B cell (primary cell): ENCODE data around the gene SMIM1. TPM values are rescaled to one million over a fixed set of nuclear protein-coding genes. Genes with fewer than 3 reads are reported as not detected.

Source experiments
- ATAC-seq: fragments of 200-7000 bp; cut with Tn5 transposase; one replicate; pipeline ENCODE4 v1.10.0; 2021; ENCODE audit warnings: low read depth, mild to moderate bottlenecking, moderate number of reproducible peaks, moderate library complexity
- CTCF ChIA-PET: fragments of 350-600 bp; sonication (Branson Sonifier 250); formaldehyde crosslinking; loops from one replicate; lab custom pipeline; 2021; ENCODE audit warnings: antibody characterized with exemption, inconsistent platforms; lab: Charles Lee
- POLR2A ChIA-PET: fragments of 350-600 bp; sonication (Branson Sonifier 250); formaldehyde crosslinking; loops from one replicate; lab custom pipeline; 2021; ENCODE audit warnings: antibody characterized with exemption; lab: Charles Lee
- DNase-seq: peaks from one replicate; pipeline ENCODE4 v3.0.0; 2013
- H2AFZ ChIP-seq: 2 replicates; pipeline ENCODE4 v1.6.1; 2012; ENCODE audit warnings: mild to moderate bottlenecking, low read depth, low read length; ENCODE audit not compliant: insufficient read depth, poor library complexity, severe bottlenecking
- H3K27ac ChIP-seq, 2 donors: 1 replicate in 1 of 2; 2 replicates in 1 of 2; pipeline ENCODE4 v1.5.1; 2012 to 2013; ENCODE audit warnings: low read length in 2 of 2, mild to moderate bottlenecking in 2 of 2, moderate library complexity in 1 of 2
- H3K27me3 ChIP-seq, 4 experiments: fragments of 200-600 bp in 1 of 4; sonication (generic) in 1 of 4; replicated peaks in 1 of 4; 1 replicate in 2 of 4; 2 replicates in 2 of 4; pipeline versions ENCODE4 v1.6.1 to v1.7.0; 2013 to 2016; ENCODE audit warnings: low read length in 3 of 4, mild to moderate bottlenecking in 2 of 4, mixed read lengths in 1 of 4, moderate library complexity in 1 of 4; ENCODE audit not compliant: insufficient read depth in 4 of 4, control insufficient read depth in 3 of 4; ENCODE audit errors: control extremely low read depth in 1 of 4
- H3K36me3 ChIP-seq, 2 experiments: replicated peaks in 1 of 2; 1 replicate in 1 of 2; 2 replicates in 1 of 2; pipeline versions ENCODE4 v1.6.1 to v1.7.1; 2013; ENCODE audit warnings: low read length in 1 of 2; ENCODE audit not compliant: insufficient read depth in 2 of 2, control insufficient read depth in 1 of 2; ENCODE audit errors: control extremely low read depth in 1 of 2, extremely low read depth in 1 of 2
- H3K4me1 ChIP-seq, 2 donors: fragments of 200-600 bp in 1 of 2; sonication (generic) in 1 of 2; 1 replicate in 1 of 2; 2 replicates in 1 of 2; pipeline versions ENCODE4 v1.5.1 to v1.6.1; 2013 to 2017; ENCODE audit warnings: low read length in 2 of 2; ENCODE audit not compliant: control insufficient read depth in 2 of 2, insufficient read depth in 2 of 2
- H3K4me2 ChIP-seq: replicated peaks from 2 replicates; pipeline ENCODE3; 2012; ENCODE audit warnings: mild to moderate bottlenecking, low read depth, low read length; ENCODE audit not compliant: poor library complexity, severe bottlenecking
- H3K4me3 ChIP-seq, 5 experiments: fragments of 200-600 bp in 1 of 5; sonication (generic) in 1 of 5; 1 replicate in 3 of 5; 2 replicates in 2 of 5; pipeline versions ENCODE4 v1.5.1 to v1.7.0; 2011 to 2016; ENCODE audit warnings: low read length in 4 of 5, mild to moderate bottlenecking in 4 of 5, low read depth in 2 of 5, control low read depth in 1 of 5, moderate library complexity in 1 of 5; ENCODE audit not compliant: insufficient read depth in 1 of 5; ENCODE audit errors: control extremely low read depth in 1 of 5, extremely low read depth in 1 of 5
- H3K79me2 ChIP-seq: fragments of 200-600 bp; sonication (generic); one replicate; pipeline ENCODE4 v1.6.0; 2016; ENCODE audit warnings: low read length; ENCODE audit not compliant: control insufficient read depth, insufficient read depth
- H3K9ac ChIP-seq: fragments of 200-600 bp; sonication (generic); 2 replicates; pipeline ENCODE4 v1.6.1; 2017; ENCODE audit warnings: mild to moderate bottlenecking, low read length, moderate library complexity
- H3K9me3 ChIP-seq, 3 donors: one replicate each; pipeline versions ENCODE4 v1.6.1 to v1.7.1; 2013; ENCODE audit warnings: low read length in 2 of 3; ENCODE audit not compliant: control insufficient read depth in 2 of 3, insufficient read depth in 1 of 3; ENCODE audit errors: control extremely low read depth in 1 of 3
- H4K20me1 ChIP-seq: 2 replicates; pipeline ENCODE4 v1.6.0; 2012; ENCODE audit warnings: mild to moderate bottlenecking, low read length; ENCODE audit not compliant: insufficient read depth, control insufficient read depth, poor library complexity, severe bottlenecking
- H3K27ac Mint-ChIP-seq: one replicate; pipeline ENCODE4 v1.8.0; 2021; ENCODE audit warnings: mixed read lengths
- H3K27me3 Mint-ChIP-seq: one replicate; pipeline ENCODE4 v1.8.0; 2021; ENCODE audit warnings: mixed read lengths
- H3K4me1 Mint-ChIP-seq: one replicate; pipeline ENCODE4 v1.8.0; 2021; ENCODE audit warnings: mixed read lengths
- H3K4me3 Mint-ChIP-seq: one replicate; pipeline ENCODE4 v1.8.0; 2021; ENCODE audit warnings: mixed read lengths
- H3K9me3 Mint-ChIP-seq: one replicate; pipeline ENCODE4 v1.8.0; 2022; ENCODE audit warnings: mixed read lengths; ENCODE audit not compliant: insufficient read depth
- EZH2 ChIP-seq: IDR thresholded peaks from 2 replicates; pipeline ENCODE4 v1.6.1; 2012; ENCODE audit warnings: borderline replicate concordance, low read depth, mild to moderate bottlenecking, moderate library complexity, low read length; ENCODE audit not compliant: insufficient read depth, poor library complexity, severe bottlenecking
- WGBS: methylation state at CpG from one replicate; pipeline ENCODE4 v1.1.5; 2013; ENCODE audit warnings: missing lambda C conversion rate; ENCODE audit not compliant: insufficient coverage; 5-methylcytosine and 5-hydroxymethylcytosine counted together
- intact Hi-C: fragments of 100-400 bp; cut with micrococcal nuclease; formaldehyde crosslinking; loops from one replicate; pipeline ENCODE4 v1.10.0; 2022
- polyA plus RNA-seq: library from polyadenylated mRNA; depleted of rRNA; stranded (reverse); fragments of >200 nt; gene quantifications from 2 replicates; pipeline ENCODE4 v1.2.3, GENCODE V29; 2012
- total RNA-seq, 2 donors: library from RNA; stranded (reverse); fragments of 120-200 nt in 1 of 2; gene quantifications; 1 replicate in 1 of 2; 2 replicates in 1 of 2; pipeline versions ENCODE4 v1.2.3 to v1.2.4, GENCODE V29; 2013 to 2022
- TF ChIP-seq, protein P1 (sequence below): fragments of 200-600 bp; IDR thresholded peaks from one replicate; pipeline ENCODE4 v1.8.0; 2022; ENCODE audit warnings: antibody characterized with exemption, mild to moderate bottlenecking

Gene SMIM1
- total and polyA plus RNA-seq, 2 donors (not counting 1 experiment from before 2014, with no cell fraction given), result 2.6 to 9.0 TPM

DNA sequence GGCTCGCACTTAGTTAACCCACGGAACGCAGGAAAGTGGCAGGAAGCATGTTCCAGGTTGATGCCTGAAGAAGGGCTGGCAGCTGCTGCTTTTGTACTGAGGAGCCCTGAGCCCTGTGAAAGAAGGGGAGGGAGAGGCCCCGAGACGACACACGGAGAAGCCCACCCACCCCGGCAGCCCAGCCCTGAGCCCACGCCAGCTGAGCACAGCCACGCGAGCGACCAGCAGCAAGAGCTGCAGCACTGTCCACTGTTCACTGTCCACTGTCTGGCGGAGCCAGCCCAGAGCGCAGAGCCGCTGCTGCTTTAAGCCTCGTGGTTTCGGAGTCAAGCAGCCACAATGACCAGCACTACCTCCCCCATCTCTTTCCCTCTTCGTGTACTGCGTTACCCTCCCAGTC is 18.4 kb downstream of the SMIM1 start:
- TF ChIP-seq, protein P1, sequence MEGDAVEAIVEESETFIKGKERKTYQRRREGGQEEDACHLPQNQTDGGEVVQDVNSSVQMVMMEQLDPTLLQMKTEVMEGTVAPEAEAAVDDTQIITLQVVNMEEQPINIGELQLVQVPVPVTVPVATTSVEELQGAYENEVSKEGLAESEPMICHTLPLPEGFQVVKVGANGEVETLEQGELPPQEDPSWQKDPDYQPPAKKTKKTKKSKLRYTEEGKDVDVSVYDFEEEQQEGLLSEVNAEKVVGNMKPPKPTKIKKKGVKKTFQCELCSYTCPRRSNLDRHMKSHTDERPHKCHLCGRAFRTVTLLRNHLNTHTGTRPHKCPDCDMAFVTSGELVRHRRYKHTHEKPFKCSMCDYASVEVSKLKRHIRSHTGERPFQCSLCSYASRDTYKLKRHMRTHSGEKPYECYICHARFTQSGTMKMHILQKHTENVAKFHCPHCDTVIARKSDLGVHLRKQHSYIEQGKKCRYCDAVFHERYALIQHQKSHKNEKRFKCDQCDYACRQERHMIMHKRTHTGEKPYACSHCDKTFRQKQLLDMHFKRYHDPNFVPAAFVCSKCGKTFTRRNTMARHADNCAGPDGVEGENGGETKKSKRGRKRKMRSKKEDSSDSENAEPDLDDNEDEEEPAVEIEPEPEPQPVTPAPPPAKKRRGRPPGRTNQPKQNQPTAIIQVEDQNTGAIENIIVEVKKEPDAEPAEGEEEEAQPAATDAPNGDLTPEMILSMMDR, result no peak
- TF ChIP-seq EZH2, result no peak
- Histone ChIP-seq H3K36me3 (peaks cover 0 to 39% of the 10 kb centered on the region in 2 experiments), H4K20me1 (peaks cover 95% of the 10 kb centered on the region), H3K27me3 (no peaks in the 10 kb centered on the region), H3K4me1 (peaks cover 10 to 23% of the 10 kb centered on the region in 2 donors), H3K4me3 (no peak overlapping the region), H3K4me2 (no peak overlapping the region), H3K79me2 (peaks cover 80% of the 10 kb centered on the region), H3K9me3 (no peaks in the 10 kb centered on the region), H2AFZ (no peak overlapping the region), H3K27ac (no peak overlapping the region), H3K9ac (no peak overlapping the region)
- Mint-ChIP-seq H3K27ac (no peak overlapping the region), H3K9me3 (no peaks in the 10 kb centered on the region), H3K4me3 (no peak overlapping the region), H3K27me3 (no peaks in the 10 kb centered on the region), H3K4me1 (peaks cover 30% of the 10 kb centered on the region)
- intact Hi-C loops, result no loop called here
- ChIA-PET CTCF (interaction anchor here (1.4 kb wide), 1 partner anchor 11 kb away, joined by 3 read pairs; no protein-coding TSS in a partner anchor), POLR2A (no interaction called here)
- no peak for ATAC-seq
- DNase-seq, result no peak
- over 99% methylated on average over 17 of the region's 18 CpGs for WGBS

- H3K27ac Mint-ChIP-seq, result peak overlapping the region; percentile 34
- no peaks in the 10 kb centered on the region for H3K9me3 ChIP-seq
- peaks cover 50% of the 10 kb centered on the region for H4K20me1 ChIP-seq
- 6% methylated on average over 52 of the region's 53 CpGs for WGBS
- peak overlapping the region; percentile 98 for H3K4me2 ChIP-seq
- TF ChIP-seq, protein P1, result no peak
- peak overlapping the region in 1 of 2 donors; percentile 68 for H3K27ac ChIP-seq
- H3K36me3 ChIP-seq, result peaks cover 0 to 14% of the 10 kb centered on the region in 2 experiments
- H2AFZ ChIP-seq, result peak overlapping the region; percentile 100
- peak overlapping the region; percentile 91 for H3K4me3 Mint-ChIP-seq
- H3K4me1 Mint-ChIP-seq, result peaks cover 34% of the 10 kb centered on the region
- peaks cover 0 to 10% (median 0%) of the 10 kb centered on the region in 4 experiments for H3K27me3 ChIP-seq
- DNase-seq (no peak), ATAC-seq (no peak)
- H3K79me2 ChIP-seq, result peaks cover 53% of the 10 kb centered on the region
- H3K9ac ChIP-seq, result peak overlapping the region; percentile 83
- H3K27me3 Mint-ChIP-seq, result peaks cover 6% of the 10 kb centered on the region
- peak overlapping the region in 4 of 5 experiments; percentile 50 to 91 (median 72) for H3K4me3 ChIP-seq
- CTCF ChIA-PET, result interaction anchor here (0.7 to 3.5 kb wide), 2 partner anchors 20 to 142 kb away, joined by 3 to 14 read pairs; no protein-coding TSS in a partner anchor
- H3K9me3 Mint-ChIP-seq, result no peaks in the 10 kb centered on the region
- peaks cover 15 to 28% of the 10 kb centered on the region in 2 donors for H3K4me1 ChIP-seq
- intact Hi-C loops, result loop anchor here (1.0 kb wide), 5 partner anchors 23 to 171 kb away; partner anchors contain the start of genes C1orf174, CEP104, DFFB and SMIM1
- POLR2A ChIA-PET, result interaction anchor here (0.7 to 1.1 kb wide), 2 partner anchors 22 to 105 kb away, joined by 5 to 11 read pairs; partner anchors contain the start of gene C1orf174
Observed at GRCh38 chr1:3795453-3796214, 23.1 kb downstream of the SMIM1 start.
